Activated T-helper 1 cell treated with anti-CD3 and anti-CD28 coated beads, Interleukin-12 subunit alpha, Interleukin-12 subunit beta, Interleukin-2, Interleukin-4 antibody, amounts not matched to agents 30 ng/mL and 10 ng/mL and 1 ng/mL, durations not matched to agents 14 hours and 24 hours and 36 hours (primary cell): ENCODE results near the gene BAZ2B. TPM values are rescaled to one million over a fixed set of nuclear protein-coding genes. Genes with fewer than 3 reads are reported as not detected.

Experiments used
- DNase-seq: peaks from one replicate; pipeline ENCODE4 v3.0.0; 2021; ENCODE audit warnings: low spot score
- H3K27ac Mint-ChIP-seq: one replicate; pipeline ENCODE4 v1.8.0; 2021; ENCODE audit warnings: mild to moderate bottlenecking, mixed read lengths
- H3K27me3 Mint-ChIP-seq: one replicate; pipeline ENCODE4 v1.8.0; 2022; ENCODE audit warnings: mild to moderate bottlenecking, moderate library complexity, mixed read lengths; ENCODE audit not compliant: insufficient read depth
- H3K36me3 Mint-ChIP-seq: one replicate; pipeline ENCODE4 v1.8.0; 2021; ENCODE audit warnings: low read depth, mixed read lengths
- H3K4me1 Mint-ChIP-seq: one replicate; pipeline ENCODE4 v1.8.0; 2021; ENCODE audit warnings: low read depth, mixed read lengths
- H3K4me3 Mint-ChIP-seq: one replicate; pipeline ENCODE4 v1.8.0; 2021; ENCODE audit warnings: mild to moderate bottlenecking, moderate library complexity, mixed read lengths
- H3K9me3 Mint-ChIP-seq: one replicate; pipeline ENCODE4 v1.8.0; 2021; ENCODE audit warnings: mixed read lengths
- intact Hi-C: fragments of 100-400 bp; cut with micrococcal nuclease; formaldehyde crosslinking; loops from one replicate; pipeline ENCODE4 v1.15.1; 2024
- total RNA-seq: library from RNA; stranded (reverse); gene quantifications from 2 replicates; pipeline ENCODE4 v1.2.3, GENCODE V29; 2022

The BAZ2B gene
- total RNA-seq, 1 donor from 2014 or later, result 3.9 TPM

- no peaks in the 10 kb centered on the region for H3K9me3 Mint-ChIP-seq
- no peak overlapping the region for H3K27ac Mint-ChIP-seq
- intact Hi-C loops, result no loop called here
- H3K4me3 Mint-ChIP-seq, result no peak overlapping the region
- DNase-seq, result no peak
- no peaks in the 10 kb centered on the region for H3K36me3 Mint-ChIP-seq
- peaks cover 4% of the 10 kb centered on the region for H3K27me3 Mint-ChIP-seq
- no peaks in the 10 kb centered on the region for H3K4me1 Mint-ChIP-seq
Observed at GRCh38 chr2:159591221-159591620, 25.1 kb downstream of the BAZ2B start.

GRCh38 chr2:159589286-159589685 lies 27.1 kb downstream of the BAZ2B start:
- Mint-ChIP-seq H3K27ac (no peak overlapping the region), H3K4me3 (no peak overlapping the region), H3K9me3 (no peaks in the 10 kb centered on the region), H3K27me3 (peaks cover 4% of the 10 kb centered on the region), H3K4me1 (no peaks in the 10 kb centered on the region), H3K36me3 (no peaks in the 10 kb centered on the region)
- intact Hi-C loops, result no loop called here
- DNase-seq, result no peak

GRCh38 chr2:159586034-159586433 lies 30.3 kb downstream of the BAZ2B start:
- DNase-seq, result no peak
- H3K4me1 Mint-ChIP-seq, result no peaks in the 10 kb centered on the region
- H3K4me3 Mint-ChIP-seq, result no peak overlapping the region
- no peaks in the 10 kb centered on the region for H3K9me3 Mint-ChIP-seq
- no peaks in the 10 kb centered on the region for H3K36me3 Mint-ChIP-seq
- peaks cover 4% of the 10 kb centered on the region for H3K27me3 Mint-ChIP-seq
- no peak overlapping the region for H3K27ac Mint-ChIP-seq
- intact Hi-C loops, result no loop called here

DNA sequence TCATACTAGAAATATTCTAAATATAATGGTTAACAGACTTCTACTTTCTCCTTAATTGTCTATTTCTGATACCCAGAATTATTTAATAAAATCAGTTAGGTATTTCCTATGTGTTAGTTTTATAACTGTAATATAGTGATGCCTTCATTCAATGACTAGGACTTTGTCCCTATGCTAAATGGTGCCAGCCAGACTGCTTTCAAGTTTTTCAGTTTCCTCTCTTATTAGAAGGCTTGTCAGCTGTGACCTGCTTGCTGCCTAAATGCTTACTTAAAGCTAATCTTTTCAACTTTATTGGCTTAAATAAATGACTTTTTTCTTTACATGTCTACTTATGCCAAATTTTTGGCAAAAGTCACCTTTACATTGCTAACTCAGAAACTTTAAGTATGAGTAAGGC lies 30.7 kb downstream of the BAZ2B start:
- Mint-ChIP-seq H3K4me1 (no peaks in the 10 kb centered on the region), H3K27ac (no peak overlapping the region), H3K27me3 (peaks cover 4% of the 10 kb centered on the region), H3K9me3 (no peaks in the 10 kb centered on the region), H3K36me3 (no peaks in the 10 kb centered on the region), H3K4me3 (no peak overlapping the region)
- DNase-seq, result no peak
- intact Hi-C loops, result no loop called here

DNA sequence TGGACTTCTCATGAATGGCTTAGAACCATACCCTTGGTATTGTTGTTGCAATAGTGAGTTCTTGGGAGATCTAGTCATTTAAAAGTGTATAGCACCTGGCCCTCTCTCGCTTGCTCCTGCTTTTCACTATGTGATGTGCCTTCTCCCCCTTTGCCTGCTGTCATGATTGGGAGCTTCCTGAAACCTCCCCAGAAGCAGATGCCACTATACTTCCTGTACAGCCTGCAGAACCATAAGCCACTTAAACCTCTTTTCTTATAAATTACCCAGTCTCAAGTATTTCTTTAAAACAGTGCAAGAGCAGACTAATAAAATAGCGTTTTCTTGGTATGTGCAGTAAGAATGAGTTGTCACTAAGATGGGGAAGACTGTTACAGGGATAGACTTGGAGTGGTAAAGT lies 31.6 kb downstream of the BAZ2B start:
- intact Hi-C loops, result no loop called here
- Mint-ChIP-seq H3K4me3 (no peak overlapping the region), H3K9me3 (peaks cover 5% of the 10 kb centered on the region), H3K27me3 (peaks cover 4% of the 10 kb centered on the region), H3K36me3 (no peaks in the 10 kb centered on the region), H3K4me1 (no peaks in the 10 kb centered on the region), H3K27ac (no peak overlapping the region)
- no peak for DNase-seq

DNA sequence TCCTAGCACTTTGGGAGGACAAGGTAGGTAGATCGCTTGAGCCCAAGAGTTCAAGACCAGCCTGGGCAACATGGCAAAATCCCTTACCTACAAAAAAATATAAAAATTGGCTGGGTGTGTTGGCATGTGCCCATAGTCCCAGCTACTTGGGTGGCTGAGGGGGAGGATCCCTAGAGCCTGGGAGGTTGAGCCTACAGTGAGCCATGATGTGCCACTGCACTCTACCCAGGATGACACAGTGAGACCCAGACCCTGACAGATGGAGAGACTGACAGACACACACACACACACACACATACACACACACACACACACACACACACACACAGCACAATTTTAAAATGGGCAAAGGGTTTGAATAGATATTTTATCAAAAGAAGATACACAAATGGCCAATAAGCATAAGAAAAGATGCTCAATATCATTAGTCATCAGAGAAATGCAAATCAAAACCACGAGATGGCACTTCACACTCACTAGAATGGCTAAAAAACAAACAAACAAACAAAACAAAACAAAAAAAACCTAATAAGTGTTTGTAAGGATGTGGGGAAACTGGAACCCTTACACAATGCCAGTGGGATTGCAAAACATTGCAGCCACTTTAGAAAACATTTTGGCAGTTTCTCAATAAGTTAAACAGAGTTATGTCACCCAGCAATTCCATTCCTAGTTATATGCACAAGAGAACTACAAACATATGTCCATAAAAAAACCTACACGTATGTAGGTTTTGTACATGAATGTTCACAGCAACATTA lies 42.3 kb downstream of the BAZ2B start:
- Mint-ChIP-seq H3K27me3 (no peaks in the 10 kb centered on the region), H3K9me3 (peaks cover 3% of the 10 kb centered on the region), H3K4me1 (no peaks in the 10 kb centered on the region), H3K27ac (no peak overlapping the region), H3K36me3 (no peaks in the 10 kb centered on the region), H3K4me3 (no peak overlapping the region)
- intact Hi-C loops, result no loop called here
- no peak for DNase-seq

DNA sequence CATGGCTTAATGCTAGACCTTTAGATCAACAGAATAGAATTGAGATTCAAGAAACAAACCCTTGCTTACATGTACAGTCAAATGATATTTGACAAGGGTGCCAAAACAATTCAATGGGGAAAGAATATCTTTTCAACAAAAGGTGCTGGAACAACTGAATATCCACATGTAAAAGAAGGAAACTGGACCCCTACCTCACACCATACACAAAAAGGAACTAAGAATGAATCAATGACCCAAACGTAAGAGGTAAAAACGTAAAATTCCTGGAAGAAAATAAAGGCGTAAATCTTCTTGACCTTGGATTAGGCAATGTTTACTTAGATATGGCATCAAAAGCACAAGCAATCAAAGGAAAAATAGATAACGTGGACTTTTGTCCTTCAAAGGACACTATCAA lies 43.1 kb downstream of the BAZ2B start:
- Mint-ChIP-seq H3K36me3 (no peaks in the 10 kb centered on the region), H3K4me1 (no peaks in the 10 kb centered on the region), H3K27me3 (no peaks in the 10 kb centered on the region), H3K27ac (no peak overlapping the region), H3K4me3 (no peak overlapping the region), H3K9me3 (peaks cover 3% of the 10 kb centered on the region)
- DNase-seq, result no peak
- intact Hi-C loops, result no loop called here

DNA sequence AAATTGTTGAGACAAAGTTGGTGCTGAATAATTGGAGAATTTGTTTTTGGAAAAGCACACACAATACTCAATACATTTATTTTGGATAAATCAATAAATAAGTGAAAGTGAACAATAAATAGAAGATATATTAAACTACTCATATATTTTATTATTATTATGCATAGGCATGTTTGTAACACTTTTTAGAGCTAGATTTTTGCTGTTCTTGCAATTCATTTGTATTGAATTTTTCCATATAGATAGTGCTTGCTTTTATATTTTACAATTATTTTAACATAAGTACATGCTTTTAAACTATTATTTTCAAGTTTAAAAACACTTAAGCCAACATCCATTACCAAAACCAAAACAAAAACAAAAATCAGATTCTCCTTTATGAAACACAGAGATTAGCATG lies 43.9 kb downstream of the BAZ2B start:
- intact Hi-C loops, result no loop called here
- Mint-ChIP-seq H3K9me3 (peaks cover 3% of the 10 kb centered on the region), H3K4me1 (no peaks in the 10 kb centered on the region), H3K27ac (no peak overlapping the region), H3K36me3 (no peaks in the 10 kb centered on the region), H3K27me3 (no peaks in the 10 kb centered on the region), H3K4me3 (no peak overlapping the region)
- DNase-seq, result no peak

DNA sequence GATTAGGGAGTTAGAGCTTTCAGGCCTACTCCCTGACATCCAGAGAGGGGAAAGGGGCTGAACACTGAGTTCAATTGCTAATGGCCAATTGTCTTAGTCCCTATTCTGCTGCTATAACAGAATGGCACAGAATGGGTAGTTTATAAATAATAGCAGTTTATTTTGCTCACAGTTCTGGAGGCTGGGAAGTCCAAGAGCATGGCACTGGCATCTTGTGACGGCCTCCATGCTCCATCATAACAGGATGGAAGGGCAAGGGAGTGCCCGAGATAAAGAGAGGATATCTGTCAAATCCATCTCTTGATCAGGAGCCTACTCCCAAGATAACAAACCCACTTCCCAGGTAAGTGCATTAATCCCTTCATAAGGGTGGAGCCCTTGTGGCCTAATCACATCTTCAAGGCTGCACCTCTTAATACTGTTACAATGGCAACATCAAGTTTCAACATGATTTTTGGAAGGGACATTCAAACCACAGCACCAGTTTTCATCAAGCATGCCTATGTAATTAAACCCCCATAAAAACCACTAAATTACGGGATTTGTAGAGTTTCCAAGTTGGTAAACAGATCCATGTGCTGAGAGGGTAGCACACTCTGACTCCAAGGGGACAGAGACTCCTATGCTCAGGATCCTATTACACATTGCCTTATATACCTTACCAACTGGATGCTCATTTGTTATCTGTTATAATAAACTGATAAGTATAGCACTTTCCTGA lies 44.6 kb downstream of the BAZ2B start:
- no peaks in the 10 kb centered on the region for H3K27me3 Mint-ChIP-seq
- H3K36me3 Mint-ChIP-seq, result no peaks in the 10 kb centered on the region
- H3K27ac Mint-ChIP-seq, result no peak overlapping the region
- DNase-seq, result no peak
- H3K9me3 Mint-ChIP-seq, result peaks cover 3% of the 10 kb centered on the region
- no peak overlapping the region for H3K4me3 Mint-ChIP-seq
- H3K4me1 Mint-ChIP-seq, result no peaks in the 10 kb centered on the region
- intact Hi-C loops, result no loop called here

DNA sequence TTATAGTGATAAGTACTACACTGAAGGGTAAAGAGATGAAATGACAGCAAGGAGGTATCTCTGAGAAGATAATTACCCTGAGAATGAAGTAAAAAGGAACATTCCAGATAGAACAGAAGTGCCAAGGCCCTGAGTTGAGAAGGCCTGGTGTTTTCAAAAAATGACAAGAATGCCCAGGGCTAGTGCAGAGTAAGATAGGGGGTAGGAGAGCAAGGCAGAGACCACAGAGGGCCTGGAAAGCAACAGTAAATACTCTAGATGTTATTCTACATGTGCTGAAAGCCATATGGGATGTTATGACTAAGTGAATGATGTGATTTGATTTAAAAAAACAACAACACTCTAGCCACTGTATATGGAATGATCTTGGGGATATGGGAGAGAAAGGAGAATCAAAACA lies 52.3 kb downstream of the BAZ2B start:
- H3K27ac Mint-ChIP-seq, result no peak overlapping the region
- no peaks in the 10 kb centered on the region for H3K36me3 Mint-ChIP-seq
- DNase-seq, result no peak
- H3K4me1 Mint-ChIP-seq, result no peaks in the 10 kb centered on the region
- intact Hi-C loops, result no loop called here
- no peak overlapping the region for H3K4me3 Mint-ChIP-seq
- no peaks in the 10 kb centered on the region for H3K9me3 Mint-ChIP-seq
- no peaks in the 10 kb centered on the region for H3K27me3 Mint-ChIP-seq

DNA sequence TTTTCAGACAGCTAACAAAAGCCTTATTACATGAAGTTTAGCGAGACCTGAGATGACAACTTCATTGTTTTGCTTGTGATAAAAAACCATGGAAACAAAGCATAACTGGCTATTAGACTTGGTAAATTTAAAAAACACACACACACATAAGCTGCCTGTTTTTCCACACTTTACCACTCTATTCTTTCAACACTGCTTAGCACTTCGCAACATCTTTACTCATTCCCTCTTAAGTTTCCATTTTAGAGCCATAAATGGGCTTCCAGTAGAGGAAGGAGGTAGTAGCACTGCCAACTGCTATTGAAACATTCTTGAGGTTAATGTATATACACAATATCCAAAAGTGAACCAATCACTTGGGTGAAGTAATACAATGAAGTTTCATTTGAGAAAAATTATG lies 54.1 kb downstream of the BAZ2B start:
- no peaks in the 10 kb centered on the region for H3K27me3 Mint-ChIP-seq
- H3K4me3 Mint-ChIP-seq, result no peak overlapping the region
- H3K4me1 Mint-ChIP-seq, result no peaks in the 10 kb centered on the region
- H3K36me3 Mint-ChIP-seq, result no peaks in the 10 kb centered on the region
- DNase-seq, result no peak
- intact Hi-C loops, result no loop called here
- no peaks in the 10 kb centered on the region for H3K9me3 Mint-ChIP-seq
- H3K27ac Mint-ChIP-seq, result no peak overlapping the region

GRCh38 chr2:159561786-159562185 lies 54.6 kb downstream of the BAZ2B start:
- no peak overlapping the region for H3K4me3 Mint-ChIP-seq
- H3K4me1 Mint-ChIP-seq, result no peaks in the 10 kb centered on the region
- no peak overlapping the region for H3K27ac Mint-ChIP-seq
- no peaks in the 10 kb centered on the region for H3K9me3 Mint-ChIP-seq
- intact Hi-C loops, result no loop called here
- H3K27me3 Mint-ChIP-seq, result no peaks in the 10 kb centered on the region
- H3K36me3 Mint-ChIP-seq, result no peaks in the 10 kb centered on the region
- no peak for DNase-seq

- no peak overlapping the region for H3K4me3 Mint-ChIP-seq
- no peak overlapping the region for H3K27ac Mint-ChIP-seq
- H3K4me1 Mint-ChIP-seq, result no peaks in the 10 kb centered on the region
- no peaks in the 10 kb centered on the region for H3K9me3 Mint-ChIP-seq
- no peaks in the 10 kb centered on the region for H3K36me3 Mint-ChIP-seq
- intact Hi-C loops, result no loop called here
- DNase-seq, result no peak
- H3K27me3 Mint-ChIP-seq, result no peaks in the 10 kb centered on the region
Observed at GRCh38 chr2:159561242-159561641, 55.1 kb downstream of the BAZ2B start.
